GM12873 (cell line): ENCODE results near the gene TAF11L5.
"Not testable (repeated sequence)": the region's sequence is repeated elsewhere in the genome, so short reads cannot be mapped to it uniquely, and the experiment has no call there.

Experiments used
- CTCF ChIP-seq: IDR thresholded peaks from 2 replicates; pipeline ENCODE4 v1.5.1; 2012; ENCODE audit warnings: low read depth, mild to moderate bottlenecking, moderate library complexity, low read length, control low read depth; ENCODE audit not compliant: insufficient read depth; ENCODE audit errors: missing control alignments

The TAF11L5 gene

DNA sequence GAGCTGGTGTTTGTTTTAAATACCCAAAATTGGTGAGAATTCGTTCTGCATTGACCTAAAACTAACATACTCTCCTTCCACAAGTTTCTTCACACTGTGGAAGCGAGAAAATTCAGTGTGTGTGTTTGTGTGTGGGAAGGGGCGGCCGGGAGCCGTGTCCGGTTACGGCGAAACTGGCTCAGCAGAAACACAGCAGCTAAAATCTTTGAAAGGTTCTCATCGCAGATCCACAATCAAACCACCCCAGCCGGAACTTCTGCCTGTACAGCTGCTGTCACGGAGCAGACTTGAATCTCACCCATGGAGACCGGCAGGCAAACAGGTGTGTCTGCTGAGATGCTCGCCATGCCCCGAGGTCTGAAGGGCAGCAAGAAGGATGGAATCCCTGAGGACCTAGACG lies at the start of gene TAF11L5:
TSS of gene TAF11L5 (plus strand) at position 301 of the 400 bp plus-strand sequence.
- not testable (repeated sequence) for TF ChIP-seq CTCF

DNA sequence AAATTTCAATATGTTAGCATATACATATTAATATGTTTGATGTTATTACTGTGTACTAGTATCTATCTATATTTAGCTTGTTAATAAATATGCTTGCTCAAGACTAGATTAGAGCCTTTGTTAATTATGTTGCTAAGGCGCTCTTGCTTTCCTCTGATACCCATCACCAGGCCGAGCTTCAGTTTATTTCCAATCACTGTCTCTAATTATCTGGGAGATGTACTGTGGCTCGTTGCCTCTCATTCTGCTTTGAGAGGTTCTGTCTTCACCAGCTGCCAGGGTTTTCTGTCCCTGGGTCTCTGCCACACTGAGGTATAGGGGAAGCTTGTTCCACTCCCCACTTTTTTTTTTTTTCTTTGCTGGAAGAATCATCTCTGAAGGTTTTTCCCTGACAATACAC lies 48.0 kb upstream of the TAF11L5 start:
- TF ChIP-seq CTCF: no peak

GRCh38 chr5:17477573-17478265 lies 47.3 kb upstream of the TAF11L5 start:
- TF ChIP-seq CTCF: no peak

- TF ChIP-seq CTCF: no peak
These were observed 43.7 kb upstream of the TAF11L5 start for GRCh38 chr5:17481378-17481777.

DNA sequence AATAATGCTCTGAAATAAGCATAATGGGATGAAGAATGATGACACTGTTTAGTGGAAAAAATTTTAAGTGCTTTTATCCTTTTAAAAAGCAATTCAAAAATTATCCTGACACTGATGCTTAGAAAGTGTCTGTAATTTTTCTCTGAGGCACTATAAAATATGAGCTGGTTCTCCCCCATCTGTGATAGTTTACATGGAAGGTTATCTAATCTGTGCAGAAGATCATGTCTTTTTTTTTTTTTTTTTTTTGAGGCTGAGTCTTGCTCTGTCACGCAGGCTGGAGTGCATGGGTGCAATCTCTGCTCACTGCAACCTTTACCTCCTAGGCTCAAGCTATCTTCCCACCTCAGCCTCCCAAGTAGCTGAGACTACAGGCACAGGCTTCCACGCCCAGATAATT lies 42.2 kb upstream of the TAF11L5 start:
- no peak for TF ChIP-seq CTCF

DNA sequence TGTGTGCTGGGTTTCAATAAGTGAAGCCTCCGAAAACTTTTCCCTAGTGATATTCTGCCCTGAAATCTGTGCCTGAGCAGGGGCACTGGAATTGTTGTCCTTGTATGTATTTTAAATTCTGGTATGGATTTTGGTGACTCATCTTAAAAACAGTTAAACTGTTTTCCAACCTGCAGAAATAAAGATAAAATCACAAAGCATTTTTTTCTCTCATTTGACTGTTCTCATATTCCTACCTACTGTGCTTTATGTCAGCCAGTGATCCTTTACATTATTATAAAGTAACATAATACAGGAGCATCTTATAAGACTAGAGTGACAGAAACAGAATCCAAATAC lies 37.9 kb upstream of the TAF11L5 start:
- no peak for TF ChIP-seq CTCF

DNA sequence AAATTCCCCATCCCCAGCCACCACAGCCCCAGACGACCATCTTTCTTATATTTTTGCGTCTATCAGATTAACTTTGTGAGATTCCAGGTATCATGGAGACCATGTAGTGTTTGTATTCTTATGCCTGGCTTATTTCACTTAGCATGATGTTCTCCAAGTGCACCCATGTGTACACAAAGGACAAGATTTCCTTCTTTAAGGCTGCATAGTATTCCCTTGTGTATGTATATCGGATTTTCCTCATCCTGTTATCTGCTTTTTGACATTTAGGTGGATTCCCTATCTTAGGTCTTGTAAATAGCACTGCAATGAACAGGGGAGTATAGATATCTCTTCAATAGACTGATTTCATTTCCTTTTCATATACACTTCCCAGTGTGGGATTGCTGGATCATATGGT lies 32.3 kb upstream of the TAF11L5 start:
- TF ChIP-seq CTCF: no peak
